Thyroid gland (tissue), 4 donors: ENCODE results near the gene ARHGAP15. TPM values are rescaled to one million over a fixed set of nuclear protein-coding genes. Genes with fewer than 3 reads are reported as not detected.

ENCODE experiments used
- DNase-seq, 2 donors: peaks; one replicate each; pipeline ENCODE4 v3.0.0-alpha.2; 2019
- H3K27ac ChIP-seq, 3 donors: fragments of 200-600 bp; sonication (generic); 1 replicate in 2 of 3; 2 replicates in 1 of 3; pipeline ENCODE4 v1.5.1; 2016 to 2019; ENCODE audit warnings: mild to moderate bottlenecking in 1 of 3, moderate library complexity in 1 of 3
- H3K27me3 ChIP-seq: fragments of 200-600 bp; sonication (generic); one replicate; pipeline ENCODE4 v1.5.1; 2019
- H3K36me3 ChIP-seq, 2 donors: fragments of 200-600 bp; sonication (generic); one replicate each; pipeline ENCODE4 v1.5.1; 2016 to 2019
- H3K4me1 ChIP-seq, 2 donors: fragments of 200-600 bp; sonication (generic); one replicate each; pipeline ENCODE4 v1.5.1; 2017 to 2019
- H3K4me3 ChIP-seq, 3 donors: fragments of 200-600 bp; sonication (generic); replicated peaks in 1 of 3; 1 replicate in 2 of 3; 2 replicates in 1 of 3; pipeline ENCODE4 v1.5.1; 2016; ENCODE audit warnings: mild to moderate bottlenecking in 1 of 3
- H3K9me3 ChIP-seq: fragments of 200-600 bp; sonication (generic); one replicate; pipeline ENCODE4 v1.5.1; 2017
- CTCF ChIP-seq, 6 experiments: fragments of 200-600 bp in 3 of 6; fragments of 450-650 bp in 3 of 6; sonication (generic) in 3 of 6; IDR thresholded peaks; one replicate each; pipeline ENCODE4 v1.5.1; 2016 to 2019; ENCODE audit warnings: antibody characterized with exemption in 6 of 6, mild to moderate bottlenecking in 2 of 6, inconsistent platforms in 1 of 6, moderate library complexity in 1 of 6
- POLR2A ChIP-seq, 2 donors: fragments of 450-650 bp; IDR thresholded peaks; one replicate each; pipeline ENCODE4 v1.6.1; 2017; ENCODE audit warnings: antibody characterized with exemption in 2 of 2, mild to moderate bottlenecking in 2 of 2, moderate library complexity in 1 of 2
- WGBS, 2 donors: methylation state at CpG; one replicate each; pipeline ENCODE4 v1.1.5; 2017; 5-methylcytosine and 5-hydroxymethylcytosine counted together
- intact Hi-C: fragments of 100-400 bp; cut with DNase I; formaldehyde crosslinking; loops from one replicate; pipeline ENCODE4 v1.15.1; 2023
- total RNA-seq, 4 donors: library from RNA; depleted of rRNA; stranded (reverse); fragments of >200 nt; gene quantifications; one replicate each; pipeline ENCODE4 v1.2.3, GENCODE V29; 2016

Gene ARHGAP15
- total RNA-seq, 4 donors from 2014 or later = 9.8 to 24.4 (median 11.9) TPM

- 88 to 95% methylated on average over 2 of the region's 2 CpGs for WGBS, 2 donors
- Histone ChIP-seq H3K4me1 (no peaks in the 10 kb centered on the region), H3K27ac (no peak overlapping the region)
Measured at GRCh38 chr2:143522699-143523098, 393.5 kb downstream of the ARHGAP15 start.

GRCh38 chr2:143524119-143524553 lies 394.9 kb downstream of the ARHGAP15 start:
- TF ChIP-seq POLR2A (IDR thresholded peaks at IDR 0.05) = no peak
- no peak for TF ChIP-seq CTCF (IDR thresholded peaks at IDR 0.05)
- 32 to 38% methylated on average over 2 of the region's 2 CpGs for WGBS, 2 donors
- H3K36me3 ChIP-seq = no peaks in the 10 kb centered on the region
- H3K27me3 ChIP-seq = no peaks in the 10 kb centered on the region
- H3K9me3 ChIP-seq = no peaks in the 10 kb centered on the region
- no peaks in the 10 kb centered on the region for H3K4me1 ChIP-seq
- no peak for DNase-seq
- H3K27ac ChIP-seq = no peak overlapping the region
- intact Hi-C loops = no loop called here
- no peak overlapping the region for H3K4me3 ChIP-seq

More at GRCh38 chr2:143522699-143523098, 393.5 kb downstream of the ARHGAP15 start:
- no peaks in the 10 kb centered on the region for H3K36me3 ChIP-seq
- TF ChIP-seq POLR2A (IDR thresholded peaks at IDR 0.05) (no peak), CTCF (IDR thresholded peaks at IDR 0.05) (no peak)
- no peaks in the 10 kb centered on the region for H3K9me3 ChIP-seq
- DNase-seq = no peak
- H3K4me3 ChIP-seq = no peak overlapping the region
- intact Hi-C loops = no loop called here
- no peaks in the 10 kb centered on the region for H3K27me3 ChIP-seq

- H3K4me3 ChIP-seq = no peak overlapping the region
- no peaks in the 10 kb centered on the region for H3K4me1 ChIP-seq
- intact Hi-C loops = no loop called here
- no peaks in the 10 kb centered on the region for H3K9me3 ChIP-seq
- H3K36me3 ChIP-seq = no peaks in the 10 kb centered on the region
- WGBS, 2 donors = 69 to 74% methylated on average over 6 of the region's 6 CpGs
- no peak for TF ChIP-seq CTCF (IDR thresholded peaks at IDR 0.05)
- TF ChIP-seq POLR2A (IDR thresholded peaks at IDR 0.05) = no peak
- no peaks in the 10 kb centered on the region for H3K27me3 ChIP-seq
- peak overlapping the region in 1 of 3 donors; percentile 1 for H3K27ac ChIP-seq
- DNase-seq = no peak
Measured at GRCh38 chr2:143524559-143525401, 395.6 kb downstream of the ARHGAP15 start.

- intact Hi-C loops = no loop called here
- no peak for TF ChIP-seq POLR2A (IDR thresholded peaks at IDR 0.05)
- no peak for TF ChIP-seq CTCF (IDR thresholded peaks at IDR 0.05)
- no peaks in the 10 kb centered on the region for H3K9me3 ChIP-seq
Measured at GRCh38 chr2:143525402-143525860, 396.2 kb downstream of the ARHGAP15 start.

GRCh38 chr2:143526498-143526897 lies 397.3 kb downstream of the ARHGAP15 start:
- Histone ChIP-seq H3K27ac (no peak overlapping the region), H3K27me3 (no peaks in the 10 kb centered on the region), H3K9me3 (no peaks in the 10 kb centered on the region), H3K4me1 (no peaks in the 10 kb centered on the region), H3K36me3 (no peaks in the 10 kb centered on the region), H3K4me3 (no peak overlapping the region)
- TF ChIP-seq POLR2A (IDR thresholded peaks at IDR 0.05) (no peak), CTCF (IDR thresholded peaks at IDR 0.05) (no peak)
- intact Hi-C loops = no loop called here
- DNase-seq = no peak

More at GRCh38 chr2:143525402-143525860, 396.2 kb downstream of the ARHGAP15 start:
- H3K4me1 ChIP-seq = no peaks in the 10 kb centered on the region
- H3K4me3 ChIP-seq = no peak overlapping the region
- H3K27ac ChIP-seq = peak overlapping the region in 1 of 3 donors; percentile 1
- DNase-seq = no peak
- H3K27me3 ChIP-seq = no peaks in the 10 kb centered on the region
- WGBS, 2 donors = 32% methylated on average over 2 of the region's 2 CpGs
- no peaks in the 10 kb centered on the region for H3K36me3 ChIP-seq
